ENCODE results near the gene CCDC85C. TPM values are rescaled to one million over a fixed set of nuclear protein-coding genes. Genes with fewer than 3 reads are reported as not detected.

The CCDC85C gene
- total RNA-seq, 1 donor from 2014 or later = 16.6 TPM

DNA sequence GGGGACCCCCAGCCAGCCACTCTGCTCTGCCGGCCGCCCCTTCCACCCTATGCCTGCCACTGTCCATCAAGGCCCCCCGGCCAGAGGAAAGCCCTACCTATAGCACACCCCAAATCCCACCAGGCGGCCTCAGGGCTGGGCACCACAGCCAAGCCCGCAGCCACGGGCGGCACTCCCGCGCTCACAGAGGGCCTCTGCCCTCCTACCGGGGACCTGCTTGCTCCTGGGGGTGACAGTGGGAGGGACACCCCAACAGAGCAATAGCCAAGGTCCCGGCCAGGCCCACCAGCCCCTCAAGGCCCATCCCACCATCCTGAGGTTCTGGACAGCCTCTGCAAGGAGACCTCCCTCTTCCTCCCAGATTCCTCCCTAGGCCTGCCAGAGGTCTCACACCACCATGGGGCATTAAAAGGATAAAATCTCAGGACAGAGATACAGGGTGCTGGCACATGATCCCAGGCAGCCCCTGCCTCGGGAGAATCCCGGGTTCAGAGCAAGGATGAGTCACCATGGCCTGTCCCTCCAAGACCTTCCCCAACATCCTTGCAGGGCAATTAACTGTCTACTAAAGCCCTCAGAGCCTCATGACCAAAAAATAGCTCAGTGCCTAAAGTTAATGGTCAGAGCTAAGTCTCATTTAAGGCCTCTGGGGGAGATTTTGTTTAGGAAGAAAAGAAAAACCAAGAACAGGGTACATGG lies 17.1 kb downstream of the CCDC85C start:
- TF ChIP-seq EZH2 (IDR thresholded peaks at IDR 0.05; ENCODE audit: insufficient read depth, low read length) = no peak
- TF ChIP-seq, protein P1, sequence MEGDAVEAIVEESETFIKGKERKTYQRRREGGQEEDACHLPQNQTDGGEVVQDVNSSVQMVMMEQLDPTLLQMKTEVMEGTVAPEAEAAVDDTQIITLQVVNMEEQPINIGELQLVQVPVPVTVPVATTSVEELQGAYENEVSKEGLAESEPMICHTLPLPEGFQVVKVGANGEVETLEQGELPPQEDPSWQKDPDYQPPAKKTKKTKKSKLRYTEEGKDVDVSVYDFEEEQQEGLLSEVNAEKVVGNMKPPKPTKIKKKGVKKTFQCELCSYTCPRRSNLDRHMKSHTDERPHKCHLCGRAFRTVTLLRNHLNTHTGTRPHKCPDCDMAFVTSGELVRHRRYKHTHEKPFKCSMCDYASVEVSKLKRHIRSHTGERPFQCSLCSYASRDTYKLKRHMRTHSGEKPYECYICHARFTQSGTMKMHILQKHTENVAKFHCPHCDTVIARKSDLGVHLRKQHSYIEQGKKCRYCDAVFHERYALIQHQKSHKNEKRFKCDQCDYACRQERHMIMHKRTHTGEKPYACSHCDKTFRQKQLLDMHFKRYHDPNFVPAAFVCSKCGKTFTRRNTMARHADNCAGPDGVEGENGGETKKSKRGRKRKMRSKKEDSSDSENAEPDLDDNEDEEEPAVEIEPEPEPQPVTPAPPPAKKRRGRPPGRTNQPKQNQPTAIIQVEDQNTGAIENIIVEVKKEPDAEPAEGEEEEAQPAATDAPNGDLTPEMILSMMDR (IDR thresholded peaks at IDR 0.05; ENCODE audit: insufficient read depth, low read depth, low read length) = no peak

DNA sequence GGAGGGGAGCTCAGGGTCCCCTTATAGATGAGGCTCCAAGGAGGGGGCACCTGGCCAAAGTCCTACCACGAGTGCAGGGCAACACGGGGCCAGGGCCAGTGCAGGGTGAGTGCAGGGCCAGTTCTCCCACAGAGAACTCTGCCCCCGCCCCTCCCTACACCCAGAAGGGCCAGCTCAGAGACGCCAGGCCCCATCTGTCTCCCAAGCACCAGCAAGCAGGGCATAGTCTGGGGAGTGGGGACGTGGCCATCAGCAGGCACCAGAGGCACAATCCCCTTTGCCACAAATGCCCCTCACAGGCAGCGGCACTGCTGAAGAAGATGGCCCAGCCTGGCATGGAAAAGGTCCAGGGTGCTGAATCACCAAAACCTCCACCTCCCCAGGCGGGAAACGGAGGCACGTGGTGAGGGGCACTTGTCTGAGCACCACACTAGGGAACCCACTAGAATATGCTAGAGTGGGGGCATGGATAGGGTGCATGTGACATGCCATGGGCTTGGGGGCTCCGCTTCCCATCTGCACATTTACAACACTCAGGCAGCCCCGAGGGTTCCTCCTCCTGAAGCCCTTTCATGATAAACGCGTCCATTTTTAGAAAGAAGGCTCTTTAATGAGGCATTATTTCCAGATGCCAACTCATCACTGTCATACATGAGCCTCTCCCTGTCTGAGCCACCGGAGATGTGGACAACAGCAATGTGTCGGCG lies 17.8 kb downstream of the CCDC85C start:
- Mint-ChIP-seq H3K27ac (ENCODE audit: unreplicated experiment) (no peak overlapping the region), H3K9me3 (ENCODE audit: unreplicated experiment) (no peaks in the 10 kb centered on the region), H3K27me3 (ENCODE audit: low read depth, unreplicated experiment) (no peaks in the 10 kb centered on the region), H3K4me1 (ENCODE audit: low read depth, unreplicated experiment) (peaks cover 22% of the 10 kb centered on the region), H3K36me3 (ENCODE audit: low read depth, unreplicated experiment) (no peaks in the 10 kb centered on the region), H3K4me3 (ENCODE audit: unreplicated experiment) (no peak overlapping the region)
- Histone ChIP-seq H3K9ac (ENCODE audit: low read length) (no peak overlapping the region), H3K79me2 (ENCODE audit: insufficient read depth, low read length) (peaks cover 92% of the 10 kb centered on the region), H3K36me3 (ENCODE audit: insufficient read depth, low read length) (no peaks in the 10 kb centered on the region), H3K4me3 (ENCODE audit: insufficient read depth, low read depth, low read length) (no peak overlapping the region), H4K20me1 (ENCODE audit: insufficient read depth, low read length) (peaks cover 47% of the 10 kb centered on the region), H3K27ac (ENCODE audit: low read depth, low read length) (no peak overlapping the region), H2AFZ (ENCODE audit: low read depth, low read length) (no peak overlapping the region), H3K9me3 (ENCODE audit: insufficient read depth, low read depth, low read length) (no peaks in the 10 kb centered on the region), H3K27me3 (ENCODE audit: insufficient read depth, low read length) (no peaks in the 10 kb centered on the region), H3K4me2 (ENCODE audit: low read length) (no peak overlapping the region), H3K4me1 (ENCODE audit: insufficient read depth, low read length) (peaks cover 39% of the 10 kb centered on the region)
- FAIRE-seq (no peak), DNase-seq (ENCODE audit: low read depth) (no peak)
- TF ChIP-seq, protein P1 (IDR thresholded peaks at IDR 0.05; ENCODE audit: insufficient read depth, low read depth, low read length) = no peak
- no peak for TF ChIP-seq EZH2 (IDR thresholded peaks at IDR 0.05; ENCODE audit: insufficient read depth, low read length)

More for the DNA sequence above, 17.1 kb downstream of the CCDC85C start:
- no peak overlapping the region for H3K4me3 Mint-ChIP-seq (ENCODE audit: unreplicated experiment)
- H3K36me3 ChIP-seq (ENCODE audit: insufficient read depth, low read length) = no peaks in the 10 kb centered on the region
- DNase-seq (ENCODE audit: low read depth) (no peak), FAIRE-seq (no peak)
- no peak overlapping the region for H3K4me2 ChIP-seq (ENCODE audit: low read length)
- H3K27me3 Mint-ChIP-seq (ENCODE audit: low read depth, unreplicated experiment) = peaks cover 1% of the 10 kb centered on the region
- no peak overlapping the region for H2AFZ ChIP-seq (ENCODE audit: low read depth, low read length)
- peaks cover 90% of the 10 kb centered on the region for H3K79me2 ChIP-seq (ENCODE audit: insufficient read depth, low read length)
- H3K4me3 ChIP-seq (ENCODE audit: insufficient read depth, low read depth, low read length) = no peak overlapping the region
- H3K9ac ChIP-seq (ENCODE audit: low read length) = no peak overlapping the region
- H3K36me3 Mint-ChIP-seq (ENCODE audit: low read depth, unreplicated experiment) = no peaks in the 10 kb centered on the region
- H4K20me1 ChIP-seq (ENCODE audit: insufficient read depth, low read length) = peaks cover 49% of the 10 kb centered on the region
- no peaks in the 10 kb centered on the region for H3K9me3 ChIP-seq (ENCODE audit: insufficient read depth, low read depth, low read length)
- H3K27me3 ChIP-seq (ENCODE audit: insufficient read depth, low read length) = no peaks in the 10 kb centered on the region
- no peaks in the 10 kb centered on the region for H3K9me3 Mint-ChIP-seq (ENCODE audit: unreplicated experiment)
- no peak overlapping the region for H3K27ac Mint-ChIP-seq (ENCODE audit: unreplicated experiment)
- H3K4me1 Mint-ChIP-seq (ENCODE audit: low read depth, unreplicated experiment) = peaks cover 22% of the 10 kb centered on the region
- H3K27ac ChIP-seq (ENCODE audit: low read depth, low read length) = no peak overlapping the region
- H3K4me1 ChIP-seq (ENCODE audit: insufficient read depth, low read length) = peaks cover 35% of the 10 kb centered on the region

DNA sequence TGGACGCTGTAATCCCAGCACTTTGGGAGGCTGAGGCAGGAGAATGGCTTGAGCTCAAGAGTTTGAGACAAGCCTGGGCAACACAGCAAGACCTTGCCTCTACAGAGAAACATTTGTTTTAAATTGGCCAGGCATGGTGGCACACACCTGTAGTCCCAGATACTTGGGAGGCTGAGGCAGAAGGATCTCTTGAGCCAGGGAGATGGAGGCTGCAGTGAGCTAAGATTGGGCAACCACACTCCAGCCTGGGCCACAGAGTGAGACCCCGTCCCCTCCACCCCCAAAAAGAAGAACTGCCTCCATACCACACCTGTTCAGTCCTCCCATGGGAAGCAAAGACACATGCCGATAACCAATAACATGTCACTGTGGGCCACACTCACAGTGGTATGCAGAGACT lies 19.2 kb downstream of the CCDC85C start:
- Histone ChIP-seq H3K36me3 (ENCODE audit: insufficient read depth, low read length) (no peaks in the 10 kb centered on the region), H3K79me2 (ENCODE audit: insufficient read depth, low read length) (peaks cover 84% of the 10 kb centered on the region), H3K4me1 (ENCODE audit: insufficient read depth, low read length) (peaks cover 42% of the 10 kb centered on the region), H3K9ac (ENCODE audit: low read length) (no peak overlapping the region), H3K4me2 (ENCODE audit: low read length) (no peak overlapping the region), H3K27ac (ENCODE audit: low read depth, low read length) (no peak overlapping the region), H3K4me3 (ENCODE audit: insufficient read depth, low read depth, low read length) (no peak overlapping the region), H4K20me1 (ENCODE audit: insufficient read depth, low read length) (peaks cover 33% of the 10 kb centered on the region), H3K9me3 (ENCODE audit: insufficient read depth, low read depth, low read length) (no peaks in the 10 kb centered on the region), H3K27me3 (ENCODE audit: insufficient read depth, low read length) (no peaks in the 10 kb centered on the region), H2AFZ (ENCODE audit: low read depth, low read length) (no peak overlapping the region)
- no peak for DNase-seq (ENCODE audit: low read depth)
- Mint-ChIP-seq H3K4me3 (ENCODE audit: unreplicated experiment) (no peak overlapping the region), H3K27ac (ENCODE audit: unreplicated experiment) (no peak overlapping the region), H3K9me3 (ENCODE audit: unreplicated experiment) (no peaks in the 10 kb centered on the region), H3K27me3 (ENCODE audit: low read depth, unreplicated experiment) (no peaks in the 10 kb centered on the region), H3K36me3 (ENCODE audit: low read depth, unreplicated experiment) (no peaks in the 10 kb centered on the region), H3K4me1 (ENCODE audit: low read depth, unreplicated experiment) (peaks cover 17% of the 10 kb centered on the region)
- TF ChIP-seq, protein P1 (IDR thresholded peaks at IDR 0.05; ENCODE audit: insufficient read depth, low read depth, low read length) = no peak
- TF ChIP-seq EZH2 (IDR thresholded peaks at IDR 0.05; ENCODE audit: insufficient read depth, low read length) = no peak
- FAIRE-seq = no peak
